Left lobe of liver (tissue), 2 donors: Measurements from ENCODE around the gene PJA1. TPM values are rescaled to one million over a fixed set of nuclear protein-coding genes. Genes with fewer than 3 reads are reported as not detected.

Source experiments
- ATAC-seq: fragments of 200-7000 bp; cut with Tn5 transposase; one replicate; pipeline ENCODE4 v1.9.1; 2020; ENCODE audit warnings: mild to moderate bottlenecking, moderate library complexity
- DNase-seq: peaks from one replicate; pipeline ENCODE4 v3.0.0-alpha.2; 2020; ENCODE audit warnings: low spot score
- total RNA-seq: library from RNA; stranded (reverse); gene quantifications from one replicate; pipeline ENCODE4 v1.2.1, GENCODE V29; 2021
- donor health status: DM: no; HTN: no; CAD: no; lungs with moderate emphysema.
- donor health status: DM: no; HTN: yes; CAD: no.

PJA1 gene
- total RNA-seq, 1 donor from 2014 or later: 4.9 TPM

DNA sequence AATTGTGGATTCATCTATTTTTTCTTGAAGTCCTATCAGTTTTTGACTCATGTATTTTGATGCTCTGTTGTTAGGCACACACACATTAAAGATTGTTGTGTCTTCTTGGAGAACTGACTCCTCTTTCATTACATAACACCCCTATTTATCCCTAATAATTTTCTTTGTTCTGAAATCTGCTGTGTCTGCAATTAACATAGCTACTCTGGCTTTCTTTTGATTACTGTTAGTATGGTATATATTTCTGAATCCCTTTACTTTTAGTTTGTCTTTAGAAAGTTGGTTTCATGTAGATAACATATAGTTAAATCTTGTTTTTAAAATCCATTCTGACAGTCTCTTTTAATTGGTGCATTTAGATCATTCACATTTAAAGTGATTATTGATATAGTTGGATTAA, 5.1 kb upstream of the PJA1 start:
- ATAC-seq (no peak), DNase-seq (no peak)

DNA sequence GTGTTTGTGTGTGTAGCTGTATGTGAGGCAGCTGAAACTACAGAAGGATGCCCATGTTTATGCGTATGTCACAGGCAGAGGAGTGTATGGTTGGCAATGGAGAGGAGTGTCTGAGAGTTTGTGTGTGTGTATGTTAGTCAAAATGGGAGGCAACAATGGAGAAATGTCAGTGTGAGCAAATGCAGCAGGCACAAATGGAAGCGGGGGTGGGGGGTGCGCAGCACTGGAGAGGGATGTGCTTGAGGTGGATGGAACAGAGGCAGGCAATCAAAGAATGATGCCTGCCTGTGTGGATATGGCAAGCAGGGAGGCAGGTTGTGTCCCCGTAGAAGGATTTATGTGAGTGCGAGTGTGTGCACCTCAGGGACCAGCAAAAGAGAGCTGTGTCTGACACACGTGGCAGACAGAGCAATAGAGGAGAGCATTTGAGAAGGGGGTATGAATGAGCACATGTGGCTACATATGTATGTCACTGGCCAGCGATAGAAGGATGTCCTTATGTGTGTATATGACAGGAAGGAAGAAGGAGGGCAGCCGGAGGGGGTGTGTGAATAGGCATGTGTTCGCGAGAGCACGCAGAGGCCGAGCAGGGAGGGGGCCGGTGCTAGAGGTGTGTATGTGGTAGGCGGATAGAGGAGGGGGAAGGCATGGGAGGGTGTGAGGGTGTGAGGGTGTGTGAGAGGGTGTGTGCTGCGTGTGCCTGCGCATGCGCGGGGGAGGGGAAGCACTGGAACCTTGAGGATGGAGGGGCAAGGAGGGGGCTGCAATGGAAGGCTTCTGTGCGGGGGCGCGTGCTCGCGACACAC, 1.1 kb downstream of the PJA1 start:
- DNase-seq (no peak), ATAC-seq (peak; percentile 29)

GRCh38 chrX:69162361-69162865, 2.8 kb downstream of the PJA1 start:
- ATAC-seq: no peak
- DNase-seq: no peak

DNA sequence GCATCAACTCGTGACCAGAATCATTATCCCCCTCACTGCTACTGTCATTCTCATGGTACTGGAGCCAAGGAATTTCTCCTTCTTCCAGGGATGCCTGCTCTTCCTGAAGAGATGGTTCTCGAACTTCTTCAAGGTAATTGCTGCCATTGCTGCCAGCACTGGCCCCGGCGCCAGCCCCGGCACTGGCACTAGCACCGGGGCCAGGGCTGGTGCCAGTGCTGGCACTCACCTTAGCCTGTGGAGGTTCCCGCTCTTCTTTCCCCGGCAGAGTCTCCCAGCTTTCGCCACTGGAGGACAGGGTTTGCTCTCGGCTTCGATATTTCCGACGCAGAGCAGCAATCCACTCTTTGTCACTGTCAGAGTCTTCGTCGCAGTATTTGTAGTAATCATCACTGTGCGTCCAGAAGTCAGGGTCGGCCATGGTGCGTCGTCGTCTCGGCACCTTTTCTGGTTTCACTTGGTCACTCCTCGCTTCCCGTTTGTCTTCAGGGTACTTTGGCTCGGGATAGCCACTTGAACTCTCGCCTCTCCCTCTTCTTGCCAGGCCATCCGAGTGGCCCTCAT, 3.4 kb downstream of the PJA1 start:
- no peak for DNase-seq
- no peak for ATAC-seq

DNA sequence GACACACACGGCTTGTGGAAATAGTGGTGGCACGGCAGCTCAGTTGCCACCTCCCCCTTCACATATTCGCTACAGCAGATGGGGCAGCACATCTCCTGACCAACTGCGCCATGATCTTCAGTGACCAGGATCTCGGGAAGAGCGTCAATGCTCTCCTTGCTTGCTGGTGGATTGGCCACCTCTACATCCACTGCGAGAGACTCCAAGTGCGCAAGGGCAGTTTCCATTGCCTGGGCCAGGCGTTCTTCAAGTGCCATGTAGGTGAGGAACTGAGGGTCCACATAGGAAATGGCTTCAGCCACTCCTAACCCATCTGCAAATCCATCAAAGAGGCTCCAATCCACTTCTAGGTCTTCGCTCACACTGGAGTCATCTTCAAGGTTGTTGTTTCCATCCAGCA, 3.9 kb downstream of the PJA1 start:
- ATAC-seq (no peak), DNase-seq (no peak)

DNA sequence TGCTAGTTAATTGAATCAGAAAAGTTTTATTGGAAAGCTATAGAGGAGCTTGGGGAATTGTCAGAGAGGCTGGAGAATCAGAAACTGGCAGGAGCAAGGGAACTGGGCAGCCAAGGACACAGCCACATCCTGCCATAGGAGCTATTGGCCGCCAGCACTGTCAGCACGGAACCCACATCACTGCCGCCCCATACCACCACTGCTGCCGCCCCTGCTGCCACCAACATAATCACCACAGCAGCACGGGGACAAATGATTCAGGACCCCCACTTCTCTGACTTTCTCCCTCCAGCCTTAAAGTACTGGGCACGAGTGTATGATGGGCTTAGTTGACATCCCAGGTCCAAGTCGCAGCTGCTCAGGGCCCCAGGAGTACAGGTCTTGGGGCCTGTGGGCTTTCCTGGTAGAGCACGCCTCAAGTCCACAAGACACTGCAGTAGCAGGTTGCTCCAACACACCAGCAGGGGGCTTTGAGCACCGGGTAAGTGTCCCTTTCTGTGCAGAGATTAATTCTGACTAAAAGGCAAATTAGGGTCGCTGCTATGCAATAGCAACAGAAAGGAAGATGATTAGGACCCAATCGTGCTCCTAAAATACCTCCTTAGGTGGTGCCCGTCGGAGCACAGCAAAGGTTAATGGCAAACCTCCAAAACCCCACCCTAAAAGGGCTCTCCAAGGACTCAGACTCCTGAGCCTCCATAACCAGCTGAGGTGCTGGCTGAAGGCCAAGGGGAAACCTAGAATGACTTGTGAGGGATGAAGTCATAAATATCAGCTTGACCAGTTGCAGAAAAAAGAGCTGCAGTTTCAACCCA, 6.9 kb downstream of the PJA1 start:
- ATAC-seq (peak; percentile 49), DNase-seq (no peak)

DNA sequence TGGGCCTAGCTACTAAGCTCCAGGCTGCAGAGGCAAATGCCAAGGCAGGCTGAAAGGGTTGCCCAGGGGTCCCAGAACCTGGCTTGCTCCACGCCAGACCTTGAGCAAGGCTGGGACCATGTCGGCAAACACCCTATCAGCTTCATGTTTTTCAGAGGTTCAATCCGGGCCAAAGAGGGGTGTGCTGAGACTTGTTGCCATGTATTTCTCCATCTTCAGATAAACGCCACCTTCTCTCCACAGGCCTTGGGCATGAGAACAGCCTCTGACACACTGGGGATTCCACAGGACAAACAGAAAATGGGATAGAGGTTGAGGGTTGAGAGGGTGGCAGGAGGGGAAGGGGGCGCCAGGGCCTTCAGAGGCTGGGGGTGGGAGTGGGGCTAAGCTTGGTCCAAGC, 8.6 kb downstream of the PJA1 start:
- DNase-seq: no peak
- ATAC-seq: no peak

- ATAC-seq (no peak), DNase-seq (no peak)
Measured at GRCh38 chrX:69155786-69156520, 9.3 kb downstream of the PJA1 start.

GRCh38 chrX:69154051-69154450, 11.2 kb downstream of the PJA1 start:
- no peak for ATAC-seq

GRCh38 chrX:69153060-69153730, 12.1 kb downstream of the PJA1 start:
- ATAC-seq: peak; percentile 20

More at GRCh38 chrX:69154051-69154450, 11.2 kb downstream of the PJA1 start:
- DNase-seq: no peak

DNA sequence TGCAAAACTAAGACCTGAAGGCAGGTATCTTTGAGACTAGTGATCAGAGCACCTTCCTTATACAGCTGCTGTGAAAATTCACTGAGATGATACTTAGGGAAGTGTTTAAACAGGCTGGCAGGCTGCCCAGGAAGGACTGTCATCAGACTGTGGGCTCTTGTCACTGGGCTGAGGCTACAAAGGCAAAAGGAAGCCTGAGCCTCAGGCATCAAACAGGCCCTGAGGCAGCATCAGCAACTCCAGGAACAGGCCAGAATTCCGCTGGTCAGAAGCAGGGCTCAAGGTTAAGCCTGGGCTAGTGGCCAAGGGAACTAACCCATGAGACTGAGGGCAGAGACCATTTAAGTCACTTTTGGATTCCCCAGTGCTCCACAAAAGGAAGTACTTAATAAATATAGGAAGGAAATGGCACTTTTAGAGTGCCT, 12.8 kb downstream of the PJA1 start:
- peak; percentile 56 for DNase-seq
- ATAC-seq: peak; percentile 90

More at GRCh38 chrX:69153060-69153730, 12.1 kb downstream of the PJA1 start:
- DNase-seq: no peak

DNA sequence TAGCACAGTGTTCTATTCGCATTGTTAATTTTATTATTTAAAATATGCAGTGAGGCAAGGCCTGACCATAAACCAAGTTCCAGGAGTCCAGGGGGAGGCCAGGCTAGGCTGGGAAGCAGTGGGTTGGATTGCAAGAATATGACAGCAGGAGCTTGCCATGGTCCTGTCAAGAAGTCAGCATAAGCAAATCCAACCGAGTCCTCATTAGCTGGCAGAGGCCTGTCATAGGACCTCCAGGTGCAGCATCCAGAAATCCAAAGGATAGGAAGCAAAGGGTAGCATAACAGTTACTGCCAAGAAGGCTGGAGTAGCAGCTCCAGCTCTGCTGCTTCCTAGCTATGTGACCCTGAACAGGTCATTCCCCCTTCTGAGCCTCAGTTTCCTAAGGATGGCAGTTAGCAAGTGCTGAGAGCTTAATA, 13.4 kb downstream of the PJA1 start:
- no peak for ATAC-seq
- DNase-seq: no peak

DNA sequence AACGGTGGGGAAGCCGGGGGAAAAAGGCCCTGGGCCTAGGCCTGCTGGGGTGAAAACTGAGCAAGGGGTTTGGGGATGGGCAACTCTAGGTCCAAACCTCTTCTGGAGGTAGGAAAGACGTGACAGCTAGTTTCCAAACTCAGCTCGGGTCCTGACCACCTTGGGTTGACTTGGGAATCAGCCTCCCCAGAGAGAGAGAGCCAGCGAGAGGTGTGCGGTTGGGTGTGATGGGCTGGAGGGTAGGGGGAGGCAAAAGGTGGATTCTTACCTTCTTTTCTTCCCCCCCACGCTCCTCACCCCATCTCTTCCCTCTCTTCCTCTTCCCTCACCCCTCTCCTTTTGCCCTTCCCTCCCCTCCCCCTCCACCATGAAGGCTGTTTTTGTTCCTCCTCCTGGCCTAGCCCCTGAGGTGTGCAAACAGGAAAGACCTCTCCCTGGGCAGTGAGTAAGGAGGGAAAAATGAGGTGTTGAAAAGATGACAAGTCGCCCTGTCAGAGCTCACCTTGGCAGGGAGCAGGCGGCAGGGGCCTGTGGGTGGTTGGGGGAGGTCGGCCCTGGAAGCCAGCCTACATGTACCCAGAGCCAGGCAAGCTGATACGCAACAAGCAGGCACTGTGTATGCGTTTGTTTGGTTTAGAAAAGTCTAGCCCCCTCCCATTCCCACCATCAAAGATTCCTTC, 14.8 kb downstream of the PJA1 start:
- DNase-seq (no peak), ATAC-seq (no peak)

- no peak for DNase-seq
- no peak for ATAC-seq
Measured at GRCh38 chrX:69149466-69150280, 15.6 kb downstream of the PJA1 start.

DNA sequence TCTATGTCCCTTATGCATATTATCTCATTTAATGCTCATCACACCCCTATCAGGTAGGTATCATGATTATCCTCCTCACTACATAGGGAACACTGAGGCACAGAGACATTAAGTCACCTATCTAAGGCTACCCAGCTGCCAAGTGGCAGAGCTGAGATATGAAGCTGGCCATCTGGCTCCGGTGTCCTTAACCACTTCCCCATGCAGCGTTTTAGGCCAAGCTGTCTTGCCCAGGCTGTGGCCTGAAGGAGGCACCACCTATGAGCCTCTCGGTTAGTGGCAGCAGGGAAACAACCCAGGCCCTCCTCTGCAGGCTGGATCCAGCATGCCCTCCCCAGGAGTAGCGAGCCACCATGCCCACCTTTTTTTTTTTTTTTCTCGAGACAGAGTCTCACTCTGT, 16.3 kb downstream of the PJA1 start:
- no peak for ATAC-seq
- no peak for DNase-seq

- DNase-seq (no peak), ATAC-seq (no peak)
Measured at GRCh38 chrX:69146739-69147138, 18.5 kb downstream of the PJA1 start.

DNA sequence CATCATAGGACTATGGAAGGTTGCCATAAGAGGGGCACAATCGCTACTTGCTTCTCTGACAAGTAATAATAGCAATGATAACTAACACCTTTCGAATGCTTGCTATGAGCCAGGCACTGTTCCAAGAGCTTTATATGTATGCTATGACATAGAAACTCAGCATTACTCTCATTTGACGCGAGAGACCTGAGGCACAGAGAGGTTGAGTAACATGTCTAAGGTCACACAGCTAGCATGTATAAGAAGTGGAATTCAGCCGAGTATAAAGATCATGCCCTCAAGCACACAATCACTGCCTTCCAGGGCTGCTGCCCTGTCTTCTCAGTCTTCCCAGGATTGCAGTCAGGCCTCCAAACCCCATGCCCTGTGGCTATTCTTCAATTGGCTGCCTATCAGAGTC, 19.5 kb downstream of the PJA1 start:
- DNase-seq (no peak), ATAC-seq (no peak)

GRCh38 chrX:69144838-69145680, 20.2 kb downstream of the PJA1 start:
- ATAC-seq (no peak), DNase-seq (no peak)
